HEK293T (cell line): ENCODE results near the gene GDPD5.

Experiments
- ARNT ChIP-seq: fragments of 450-650 bp; IDR thresholded peaks from 2 replicates; pipeline ENCODE4 v1.6.1; 2017; ENCODE audit warnings: mild to moderate bottlenecking
- BHLHE40 ChIP-seq: fragments of 450-650 bp; IDR thresholded peaks from 2 replicates; pipeline ENCODE4 v1.6.1; 2016; ENCODE audit warnings: mild to moderate bottlenecking, moderate library complexity, borderline replicate concordance
- ELF4 ChIP-seq: fragments of 450-650 bp; IDR thresholded peaks from 2 replicates; pipeline ENCODE4 v1.6.1; 2017; ENCODE audit warnings: antibody characterized with exemption
- FOXA1 ChIP-seq: fragments of 450-650 bp; IDR thresholded peaks from 2 replicates; pipeline ENCODE4 v1.6.1; 2016; ENCODE audit warnings: mild to moderate bottlenecking
- FOXM1 ChIP-seq: fragments of 450-650 bp; IDR thresholded peaks from 2 replicates; pipeline ENCODE4 v1.6.1; 2017; ENCODE audit warnings: mild to moderate bottlenecking, borderline replicate concordance
- HDGF ChIP-seq: fragments of 450-650 bp; IDR thresholded peaks from 2 replicates; pipeline ENCODE4 v1.6.1; 2017; ENCODE audit warnings: antibody characterized with exemption, borderline replicate concordance
- PKNOX1 ChIP-seq: fragments of 450-650 bp; IDR thresholded peaks from 2 replicates; pipeline ENCODE4 v1.6.1; 2016
- TARDBP ChIP-seq: fragments of 450-650 bp; IDR thresholded peaks from 2 replicates; pipeline ENCODE4 v1.6.1; 2016
- ZNF384 ChIP-seq: fragments of 450-650 bp; IDR thresholded peaks from 2 replicates; pipeline ENCODE4 v1.6.1; 2016

- no peak for TF ChIP-seq TARDBP
- TF ChIP-seq ARNT: no peak
- no peak for TF ChIP-seq ZNF384
- no peak for TF ChIP-seq ELF4
- TF ChIP-seq FOXA1: no peak
- TF ChIP-seq BHLHE40: no peak
- no peak for TF ChIP-seq PKNOX1
- TF ChIP-seq FOXM1: no peak
- TF ChIP-seq HDGF: no peak
Observed at GRCh38 chr11:75498556-75499255, 27.0 kb downstream of the GDPD5 start.
